Stimulated activated memory B cell treated with anti-CD40 and anti-IgM and Interleukin-4, amounts not matched to agents 10 μg/mL and 1 μg/mL and 100 μg/mL, for 72 hours (primary cell): ENCODE results near the gene DYNC2LI1.

ENCODE experiments used
- ATAC-seq: fragments of 150-1000 bp; cut with Tn5 transposase; 2 replicates; pipeline ENCODE4 v1.10.0; 2021
- H3K27ac Mint-ChIP-seq: one replicate; pipeline ENCODE4 v1.8.0; 2022; ENCODE audit warnings: mild to moderate bottlenecking, mixed read lengths
- H3K27me3 Mint-ChIP-seq: one replicate; pipeline ENCODE4 v1.8.0; 2022; ENCODE audit warnings: mixed read lengths
- H3K36me3 Mint-ChIP-seq: one replicate; pipeline ENCODE4 v1.8.0; 2022; ENCODE audit warnings: mixed read lengths
- H3K4me1 Mint-ChIP-seq: one replicate; pipeline ENCODE4 v1.8.0; 2022; ENCODE audit warnings: mixed read lengths
- H3K4me3 Mint-ChIP-seq: one replicate; pipeline ENCODE4 v1.8.0; 2022; ENCODE audit warnings: mild to moderate bottlenecking, moderate library complexity, mixed read lengths
- H3K9me3 Mint-ChIP-seq: one replicate; pipeline ENCODE4 v1.8.0; 2022; ENCODE audit warnings: mixed read lengths

Gene DYNC2LI1

GRCh38 chr2:43790147-43790546 lies 16.3 kb downstream of the DYNC2LI1 start:
- Mint-ChIP-seq H3K9me3 (no peaks in the 10 kb centered on the region), H3K27ac (no peak overlapping the region), H3K36me3 (peaks cover 31% of the 10 kb centered on the region)

GRCh38 chr2:43791035-43791765 lies 17.4 kb downstream of the DYNC2LI1 start:
- no peak overlapping the region for H3K27ac Mint-ChIP-seq
- no peaks in the 10 kb centered on the region for H3K4me1 Mint-ChIP-seq
- no peaks in the 10 kb centered on the region for H3K9me3 Mint-ChIP-seq
- ATAC-seq = no peak
- no peaks in the 10 kb centered on the region for H3K27me3 Mint-ChIP-seq
- no peak overlapping the region for H3K4me3 Mint-ChIP-seq
- peaks cover 42% of the 10 kb centered on the region for H3K36me3 Mint-ChIP-seq

More at GRCh38 chr2:43790147-43790546, 16.3 kb downstream of the DYNC2LI1 start:
- no peaks in the 10 kb centered on the region for H3K4me1 Mint-ChIP-seq
- H3K4me3 Mint-ChIP-seq = no peak overlapping the region
- no peak for ATAC-seq
- no peaks in the 10 kb centered on the region for H3K27me3 Mint-ChIP-seq

- Mint-ChIP-seq H3K27me3 (no peaks in the 10 kb centered on the region), H3K9me3 (no peaks in the 10 kb centered on the region), H3K27ac (no peak overlapping the region), H3K4me3 (no peak overlapping the region), H3K4me1 (no peaks in the 10 kb centered on the region), H3K36me3 (peaks cover 42% of the 10 kb centered on the region)
- ATAC-seq = no peak
These were observed 18.8 kb downstream of the DYNC2LI1 start for GRCh38 chr2:43792653-43793052.

GRCh38 chr2:43794956-43795355 lies 21.1 kb downstream of the DYNC2LI1 start:
- Mint-ChIP-seq H3K27ac (no peak overlapping the region), H3K4me3 (no peak overlapping the region), H3K4me1 (no peaks in the 10 kb centered on the region), H3K9me3 (no peaks in the 10 kb centered on the region), H3K36me3 (peaks cover 32% of the 10 kb centered on the region), H3K27me3 (no peaks in the 10 kb centered on the region)
- ATAC-seq = no peak

- no peak for ATAC-seq
- Mint-ChIP-seq H3K4me3 (no peak overlapping the region), H3K4me1 (no peaks in the 10 kb centered on the region), H3K9me3 (no peaks in the 10 kb centered on the region), H3K27ac (no peak overlapping the region), H3K27me3 (no peaks in the 10 kb centered on the region), H3K36me3 (peaks cover 27% of the 10 kb centered on the region)
These were observed 22.4 kb downstream of the DYNC2LI1 start for GRCh38 chr2:43796206-43796605.

GRCh38 chr2:43798300-43798699 lies 24.5 kb downstream of the DYNC2LI1 start:
- no peak for ATAC-seq
- Mint-ChIP-seq H3K27ac (no peak overlapping the region), H3K4me3 (no peak overlapping the region), H3K27me3 (no peaks in the 10 kb centered on the region), H3K4me1 (no peaks in the 10 kb centered on the region), H3K9me3 (no peaks in the 10 kb centered on the region), H3K36me3 (peaks cover 18% of the 10 kb centered on the region)

- no peak overlapping the region for H3K27ac Mint-ChIP-seq
- no peak for ATAC-seq
- no peak overlapping the region for H3K4me3 Mint-ChIP-seq
- H3K27me3 Mint-ChIP-seq = no peaks in the 10 kb centered on the region
- no peaks in the 10 kb centered on the region for H3K9me3 Mint-ChIP-seq
- H3K4me1 Mint-ChIP-seq = no peaks in the 10 kb centered on the region
- peaks cover 14% of the 10 kb centered on the region for H3K36me3 Mint-ChIP-seq
These were observed 27.1 kb downstream of the DYNC2LI1 start for GRCh38 chr2:43800894-43801293.

GRCh38 chr2:43802135-43802534 lies 28.3 kb downstream of the DYNC2LI1 start:
- Mint-ChIP-seq H3K27me3 (no peaks in the 10 kb centered on the region), H3K4me3 (no peak overlapping the region), H3K4me1 (no peaks in the 10 kb centered on the region), H3K27ac (no peak overlapping the region), H3K9me3 (no peaks in the 10 kb centered on the region), H3K36me3 (peaks cover 11% of the 10 kb centered on the region)
- ATAC-seq = no peak

- Mint-ChIP-seq H3K27me3 (no peaks in the 10 kb centered on the region), H3K9me3 (no peaks in the 10 kb centered on the region), H3K36me3 (peaks cover 15% of the 10 kb centered on the region), H3K4me1 (no peaks in the 10 kb centered on the region), H3K27ac (no peak overlapping the region), H3K4me3 (no peak overlapping the region)
- no peak for ATAC-seq
These were observed 29.3 kb downstream of the DYNC2LI1 start for GRCh38 chr2:43803113-43803512.

GRCh38 chr2:43806719-43807031 lies 32.8 kb downstream of the DYNC2LI1 start:
- H3K27me3 Mint-ChIP-seq = no peaks in the 10 kb centered on the region
- no peak overlapping the region for H3K27ac Mint-ChIP-seq
- H3K36me3 Mint-ChIP-seq = peaks cover 15% of the 10 kb centered on the region
- no peak for ATAC-seq
- H3K9me3 Mint-ChIP-seq = no peaks in the 10 kb centered on the region
- no peaks in the 10 kb centered on the region for H3K4me1 Mint-ChIP-seq
- no peak overlapping the region for H3K4me3 Mint-ChIP-seq

- no peak overlapping the region for H3K4me3 Mint-ChIP-seq
- no peak for ATAC-seq
- no peaks in the 10 kb centered on the region for H3K4me1 Mint-ChIP-seq
- H3K9me3 Mint-ChIP-seq = peaks cover 1% of the 10 kb centered on the region
- H3K27ac Mint-ChIP-seq = no peak overlapping the region
- H3K27me3 Mint-ChIP-seq = no peaks in the 10 kb centered on the region
- H3K36me3 Mint-ChIP-seq = peaks cover 7% of the 10 kb centered on the region
These were observed 36.6 kb downstream of the DYNC2LI1 start for GRCh38 chr2:43810452-43810851.

GRCh38 chr2:43810888-43811287 lies 37.0 kb downstream of the DYNC2LI1 start:
- no peak overlapping the region for H3K27ac Mint-ChIP-seq

GRCh38 chr2:43812006-43812405 lies 38.2 kb downstream of the DYNC2LI1 start:
- no peak for ATAC-seq
- Mint-ChIP-seq H3K36me3 (peaks cover 10% of the 10 kb centered on the region), H3K4me1 (no peaks in the 10 kb centered on the region), H3K9me3 (peaks cover 3% of the 10 kb centered on the region), H3K27ac (no peak overlapping the region), H3K27me3 (no peaks in the 10 kb centered on the region), H3K4me3 (no peak overlapping the region)

More at GRCh38 chr2:43810888-43811287, 37.0 kb downstream of the DYNC2LI1 start:
- H3K9me3 Mint-ChIP-seq = peaks cover 3% of the 10 kb centered on the region
- no peaks in the 10 kb centered on the region for H3K27me3 Mint-ChIP-seq
- no peak overlapping the region for H3K4me3 Mint-ChIP-seq
- no peaks in the 10 kb centered on the region for H3K4me1 Mint-ChIP-seq
- H3K36me3 Mint-ChIP-seq = peaks cover 10% of the 10 kb centered on the region
- no peak for ATAC-seq

- no peak for ATAC-seq
- no peak overlapping the region for H3K4me3 Mint-ChIP-seq
- H3K27me3 Mint-ChIP-seq = no peaks in the 10 kb centered on the region
- no peak overlapping the region for H3K27ac Mint-ChIP-seq
- peaks cover 5% of the 10 kb centered on the region for H3K36me3 Mint-ChIP-seq
- no peaks in the 10 kb centered on the region for H3K4me1 Mint-ChIP-seq
- H3K9me3 Mint-ChIP-seq = peaks cover 3% of the 10 kb centered on the region
These were observed 39.1 kb downstream of the DYNC2LI1 start for GRCh38 chr2:43812947-43813346.

GRCh38 chr2:43814711-43815110 lies 40.9 kb downstream of the DYNC2LI1 start:
- peaks cover 3% of the 10 kb centered on the region for H3K9me3 Mint-ChIP-seq
- no peaks in the 10 kb centered on the region for H3K4me1 Mint-ChIP-seq

GRCh38 chr2:43818761-43819160 lies 44.9 kb downstream of the DYNC2LI1 start:
- Mint-ChIP-seq H3K9me3 (peaks cover 3% of the 10 kb centered on the region), H3K36me3 (peaks cover 5% of the 10 kb centered on the region), H3K4me3 (no peak overlapping the region), H3K4me1 (no peaks in the 10 kb centered on the region), H3K27ac (no peak overlapping the region), H3K27me3 (peaks cover 14% of the 10 kb centered on the region)
- ATAC-seq = peak; percentile 82

More at GRCh38 chr2:43814711-43815110, 40.9 kb downstream of the DYNC2LI1 start:
- H3K4me3 Mint-ChIP-seq = no peak overlapping the region
- no peak for ATAC-seq
- H3K27me3 Mint-ChIP-seq = no peaks in the 10 kb centered on the region
- peaks cover 5% of the 10 kb centered on the region for H3K36me3 Mint-ChIP-seq
- no peak overlapping the region for H3K27ac Mint-ChIP-seq
